Measurements from ENCODE around the gene SHROOM2. TPM values are rescaled to one million over a fixed set of nuclear protein-coding genes. Genes with fewer than 3 reads are reported as not detected.

Gene SHROOM2
- total RNA-seq, 1 donor: 4.3 TPM

GRCh38 chrX:9926002-9926401 is 139.8 kb downstream of the SHROOM2 start:
- H3K4me3 ChIP-seq (ENCODE audit: low read depth, low read length): no peak overlapping the region
- TF ChIP-seq, protein P1, sequence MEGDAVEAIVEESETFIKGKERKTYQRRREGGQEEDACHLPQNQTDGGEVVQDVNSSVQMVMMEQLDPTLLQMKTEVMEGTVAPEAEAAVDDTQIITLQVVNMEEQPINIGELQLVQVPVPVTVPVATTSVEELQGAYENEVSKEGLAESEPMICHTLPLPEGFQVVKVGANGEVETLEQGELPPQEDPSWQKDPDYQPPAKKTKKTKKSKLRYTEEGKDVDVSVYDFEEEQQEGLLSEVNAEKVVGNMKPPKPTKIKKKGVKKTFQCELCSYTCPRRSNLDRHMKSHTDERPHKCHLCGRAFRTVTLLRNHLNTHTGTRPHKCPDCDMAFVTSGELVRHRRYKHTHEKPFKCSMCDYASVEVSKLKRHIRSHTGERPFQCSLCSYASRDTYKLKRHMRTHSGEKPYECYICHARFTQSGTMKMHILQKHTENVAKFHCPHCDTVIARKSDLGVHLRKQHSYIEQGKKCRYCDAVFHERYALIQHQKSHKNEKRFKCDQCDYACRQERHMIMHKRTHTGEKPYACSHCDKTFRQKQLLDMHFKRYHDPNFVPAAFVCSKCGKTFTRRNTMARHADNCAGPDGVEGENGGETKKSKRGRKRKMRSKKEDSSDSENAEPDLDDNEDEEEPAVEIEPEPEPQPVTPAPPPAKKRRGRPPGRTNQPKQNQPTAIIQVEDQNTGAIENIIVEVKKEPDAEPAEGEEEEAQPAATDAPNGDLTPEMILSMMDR (IDR thresholded peaks at IDR 0.05; ENCODE audit: insufficient read depth, low read depth, low read length): no peak
- DNase-seq (ENCODE audit: low read depth): no peak

DNA sequence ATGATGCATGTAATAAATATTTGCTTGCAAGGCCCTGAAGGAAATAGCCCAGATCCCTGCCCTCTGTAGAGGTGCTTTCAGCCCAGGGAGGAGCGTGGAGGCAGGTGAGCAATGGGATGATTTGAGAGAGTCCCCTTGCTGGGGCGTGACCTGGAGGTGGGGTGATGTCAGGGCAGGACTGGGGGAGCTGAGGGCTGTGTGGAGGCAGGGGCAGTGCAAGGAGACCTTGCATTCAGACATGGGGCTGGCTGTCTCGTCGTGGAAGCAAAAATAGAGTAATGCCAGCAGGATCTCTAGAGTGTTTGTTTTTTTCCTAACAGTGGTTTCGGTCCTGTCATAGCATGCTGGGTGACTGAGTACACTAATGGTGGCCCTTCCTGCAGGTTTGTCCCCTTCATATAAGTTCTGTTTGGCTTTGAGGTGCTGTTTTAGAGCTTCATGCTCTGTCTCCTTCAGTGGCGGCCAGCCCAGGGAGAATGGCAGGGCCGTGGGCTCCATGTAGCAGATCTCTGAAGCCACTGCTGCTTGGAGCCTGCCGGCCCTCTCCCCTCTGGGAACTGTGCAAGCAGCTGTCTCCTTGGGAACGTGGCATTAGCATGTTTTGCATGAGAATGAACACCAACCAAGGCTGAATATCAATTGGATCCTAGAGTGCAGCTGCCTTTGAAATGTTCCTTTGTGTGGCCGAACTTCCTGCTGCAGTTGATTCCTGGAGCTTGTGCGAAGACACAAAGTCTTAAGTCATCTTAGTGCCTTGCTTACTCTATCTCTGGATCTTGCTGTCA is 141.7 kb downstream of the SHROOM2 start:
- no peak overlapping the region for H3K4me3 ChIP-seq (ENCODE audit: low read depth, low read length)
- TF ChIP-seq, protein P1 (IDR thresholded peaks at IDR 0.05; ENCODE audit: insufficient read depth, low read depth, low read length): no peak
- no peak for DNase-seq (ENCODE audit: low read depth)

DNA sequence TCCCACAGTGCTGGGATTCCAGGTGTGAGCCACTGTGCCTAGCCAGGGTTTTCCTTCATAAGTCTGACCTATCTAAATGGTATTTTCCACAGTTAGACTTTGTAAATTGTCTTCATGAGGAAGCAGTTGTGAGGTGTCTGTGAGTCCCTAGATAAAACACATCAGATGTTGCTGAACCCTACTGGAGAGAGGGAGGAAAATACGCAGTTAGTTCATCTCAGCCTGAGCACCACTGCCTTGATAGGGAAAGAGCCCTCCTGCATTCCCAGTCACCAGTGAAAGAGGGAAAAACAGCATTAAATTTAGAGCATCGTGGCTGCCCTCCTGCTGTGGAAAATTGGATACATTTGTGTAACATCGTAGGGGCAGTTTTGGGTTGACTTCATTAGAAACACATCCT is 149.2 kb downstream of the SHROOM2 start:
- no peak for DNase-seq (ENCODE audit: low read depth)
- TF ChIP-seq, protein P1 (IDR thresholded peaks at IDR 0.05; ENCODE audit: insufficient read depth, low read depth, low read length): no peak
- H3K4me3 ChIP-seq (ENCODE audit: low read depth, low read length): no peak overlapping the region

GRCh38 chrX:9937761-9938160 is 151.5 kb downstream of the SHROOM2 start:
- no peak for DNase-seq (ENCODE audit: low read depth)

GRCh38 chrX:9938516-9938915 is 152.3 kb downstream of the SHROOM2 start:
- DNase-seq (ENCODE audit: low read depth): no peak
- TF ChIP-seq, protein P1 (IDR thresholded peaks at IDR 0.05; ENCODE audit: insufficient read depth, low read depth, low read length): no peak
- H3K4me3 ChIP-seq (ENCODE audit: low read depth, low read length): no peak overlapping the region

More at GRCh38 chrX:9937761-9938160, 151.5 kb downstream of the SHROOM2 start:
- no peak overlapping the region for H3K4me3 ChIP-seq (ENCODE audit: low read depth, low read length)
- TF ChIP-seq, protein P1 (IDR thresholded peaks at IDR 0.05; ENCODE audit: insufficient read depth, low read depth, low read length): no peak

GRCh38 chrX:9940421-9940820 is 154.2 kb downstream of the SHROOM2 start:
- TF ChIP-seq, protein P1 (IDR thresholded peaks at IDR 0.05; ENCODE audit: insufficient read depth, low read depth, low read length): no peak
- DNase-seq (ENCODE audit: low read depth): peak; percentile 3
- H3K4me3 ChIP-seq (ENCODE audit: low read depth, low read length): no peak overlapping the region
